Bronchial epithelial cell (primary cell): ENCODE measurements around the gene UTP25. TPM values are rescaled to one million over a fixed set of nuclear protein-coding genes. Genes with fewer than 3 reads are reported as not detected.

Experiments used
- DNase-seq: peaks from one replicate; pipeline ENCODE4 v3.0.0-alpha.2; 2010; ENCODE audit warnings: low read depth
- FAIRE-seq: peaks from 2 replicates; lab custom pipeline; 2011; peaks lifted over from hg19 to GRCh38; lab: Jason Lieb, UNC
- H3K27me3 ChIP-seq: 2 replicates; pipeline ENCODE4 v1.5.1; 2011; ENCODE audit warnings: low read length; ENCODE audit not compliant: control insufficient read depth, insufficient read depth
- H3K36me3 ChIP-seq: 2 replicates; pipeline ENCODE4 v1.5.1; 2011; ENCODE audit warnings: low read length; ENCODE audit not compliant: control insufficient read depth, insufficient read depth
- H3K4me3 ChIP-seq: 2 replicates; pipeline ENCODE4 v1.5.1; 2011; ENCODE audit warnings: mild to moderate bottlenecking, low read depth, low read length, control low read depth
- CTCF ChIP-seq: IDR thresholded peaks from 2 replicates; pipeline ENCODE4 v1.5.1; 2011; ENCODE audit warnings: mild to moderate bottlenecking, moderate library complexity, low read length, control low read depth, inconsistent platforms; ENCODE audit not compliant: insufficient read depth, severe bottlenecking
- total RNA-seq: library from RNA; depleted of rRNA; stranded (reverse); fragments of >200 nt; gene quantifications from 2 replicates; pipeline ENCODE4 v1.2.1, GENCODE V29; 2014

UTP25 gene
- total RNA-seq, 1 donor from 2014 or later = 6.3 TPM

GRCh38 chr1:209877087-209877764, 49.5 kb downstream of the UTP25 start:
- Histone ChIP-seq H3K36me3 (no peaks in the 10 kb centered on the region), H3K4me3 (no peak overlapping the region), H3K27me3 (no peaks in the 10 kb centered on the region)
- FAIRE-seq (no peak), DNase-seq (no peak)
- no peak for TF ChIP-seq CTCF

GRCh38 chr1:209878964-209879363, 51.2 kb downstream of the UTP25 start:
- Histone ChIP-seq H3K36me3 (no peaks in the 10 kb centered on the region), H3K4me3 (no peak overlapping the region), H3K27me3 (no peaks in the 10 kb centered on the region)
- FAIRE-seq = no peak
- DNase-seq = no peak
- no peak for TF ChIP-seq CTCF

GRCh38 chr1:209879539-209879938, 51.8 kb downstream of the UTP25 start:
- no peak for TF ChIP-seq CTCF
- FAIRE-seq (no peak), DNase-seq (peak; percentile 63)
- no peak overlapping the region for H3K4me3 ChIP-seq
- H3K27me3 ChIP-seq = no peaks in the 10 kb centered on the region
- H3K36me3 ChIP-seq = no peaks in the 10 kb centered on the region

- no peak for TF ChIP-seq CTCF
- FAIRE-seq = no peak
These were observed 52.3 kb downstream of the UTP25 start for GRCh38 chr1:209880031-209880430.

GRCh38 chr1:209881619-209882018, 53.8 kb downstream of the UTP25 start:
- DNase-seq = no peak
- H3K4me3 ChIP-seq = no peak overlapping the region
- H3K27me3 ChIP-seq = no peaks in the 10 kb centered on the region
- FAIRE-seq = no peak
- H3K36me3 ChIP-seq = no peaks in the 10 kb centered on the region
- TF ChIP-seq CTCF = no peak

More at GRCh38 chr1:209880031-209880430, 52.3 kb downstream of the UTP25 start:
- no peaks in the 10 kb centered on the region for H3K36me3 ChIP-seq
- H3K4me3 ChIP-seq = no peak overlapping the region
- H3K27me3 ChIP-seq = no peaks in the 10 kb centered on the region
- no peak for DNase-seq

GRCh38 chr1:209882286-209882685, 54.5 kb downstream of the UTP25 start:
- DNase-seq = no peak
- H3K36me3 ChIP-seq = no peaks in the 10 kb centered on the region
- H3K27me3 ChIP-seq = no peaks in the 10 kb centered on the region
- H3K4me3 ChIP-seq = no peak overlapping the region
- TF ChIP-seq CTCF = no peak
- FAIRE-seq = no peak
